ENCODE measurements around the gene C3orf18. TPM values are rescaled to one million over a fixed set of nuclear protein-coding genes. Genes with fewer than 3 reads are reported as not detected.

C3orf18 gene
- 44.3 and 45.1 TPM in 2 replicates for total RNA-seq

- intact Hi-C loops (cut with micrococcal nuclease), result loop anchor here (5.0 kb wide), 1 partner anchor 225 kb away; the partner anchor contains the start of gene RASSF1
Observed at GRCh38 chr3:50567386-50568167, at the start of gene C3orf18. Gene C3orf18, minus strand, starts transcription at chr3:50567747. Its CDS starts 2,048 bp downstream, at chr3:50565699.

DNA sequence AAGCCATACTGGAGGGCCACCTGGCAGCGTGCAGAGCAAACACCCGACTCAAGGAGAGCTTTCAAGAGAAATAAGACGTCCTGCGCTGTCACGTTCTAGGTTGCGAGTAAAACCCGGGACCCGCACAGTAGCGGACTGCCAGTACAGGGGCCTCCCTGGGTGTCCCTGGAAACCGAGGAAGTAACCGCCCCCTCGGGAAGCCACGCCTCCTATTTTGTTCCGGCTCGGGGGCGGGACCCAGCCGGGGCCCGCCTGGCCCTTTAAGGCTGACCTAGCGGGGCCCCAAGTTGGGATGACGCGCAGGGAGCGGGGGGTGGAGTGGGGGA lies 49.2 kb upstream of the C3orf18 start:
- intact Hi-C loops (cut with micrococcal nuclease), result loop anchor here (1.0 to 10.0 kb wide), 6 partner anchors 36 to 1328 kb away; partner anchors contain the start of genes PARP3, RRP9 and TEX264

GRCh38 chr3:50616003-50616769 lies 48.6 kb upstream of the C3orf18 start:
- intact Hi-C loops (cut with micrococcal nuclease), result loop anchor here (1.0 to 10.0 kb wide), 6 partner anchors 36 to 1329 kb away; partner anchors contain the start of genes PARP3, RRP9 and TEX264

DNA sequence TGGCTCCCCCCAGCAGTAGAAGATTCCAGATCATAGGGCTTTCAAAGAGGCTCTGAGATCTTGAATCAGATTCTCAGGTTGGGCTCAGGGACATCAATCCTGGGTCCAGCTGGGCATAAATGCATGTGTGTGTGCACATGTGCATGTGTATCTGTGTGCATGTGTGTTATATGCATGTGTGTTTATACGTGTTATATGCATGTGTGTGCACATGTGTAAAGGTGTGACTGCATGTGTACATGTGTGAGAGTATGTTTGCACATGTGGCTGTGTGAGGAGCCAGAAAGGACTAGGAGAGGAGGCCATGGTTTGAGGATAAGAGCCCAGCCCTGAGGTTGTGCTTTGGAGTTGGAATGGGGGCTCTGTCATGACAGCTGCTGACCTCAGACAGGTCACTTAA lies 47.6 kb upstream of the C3orf18 start:
- intact Hi-C loops (cut with micrococcal nuclease), result loop anchor here (5.0 to 10.0 kb wide), 2 partner anchors 1057 to 1330 kb away; partner anchors contain the start of genes PARP3, RRP9 and TEX264

- intact Hi-C loops (cut with micrococcal nuclease), result loop anchor here (1.0 to 10.0 kb wide), 6 partner anchors 161 to 1332 kb away; partner anchors contain the start of genes GNAI2, MANF, PARP3 and RRP9
Observed at GRCh38 chr3:50612970-50613846, 45.7 kb upstream of the C3orf18 start.

DNA sequence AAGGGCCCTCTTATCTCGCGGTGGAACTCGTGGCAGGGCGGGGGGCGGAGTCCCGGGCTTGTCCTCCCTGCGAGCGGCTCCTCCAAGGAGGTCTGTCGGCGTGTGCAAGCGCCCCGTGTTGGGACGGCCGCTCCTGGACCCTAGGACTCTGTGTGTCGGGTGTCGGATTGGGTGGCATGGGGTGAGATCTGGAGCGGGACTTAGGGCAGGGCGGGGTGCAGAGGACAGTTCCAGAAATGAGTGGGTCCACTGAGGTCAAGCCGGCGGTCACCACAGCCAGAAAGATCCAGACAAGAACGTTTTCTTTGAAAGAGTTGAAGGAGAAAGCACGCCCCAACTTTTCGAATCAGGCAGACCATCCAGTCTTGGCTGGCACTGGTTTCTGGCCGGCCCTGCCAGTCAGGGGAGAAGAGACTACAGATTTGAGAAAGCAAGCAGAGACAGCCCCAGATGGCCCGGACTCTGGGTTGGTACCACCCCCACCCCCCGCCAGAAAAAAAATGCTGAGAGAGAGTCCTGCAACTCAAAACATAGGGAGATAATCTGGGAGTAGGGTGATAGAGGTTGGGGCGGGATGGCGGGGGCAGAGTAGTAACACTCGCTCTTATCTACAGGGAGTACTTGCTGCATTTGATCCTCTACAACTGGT lies 44.8 kb upstream of the C3orf18 start:
- intact Hi-C loops (cut with micrococcal nuclease), result loop anchor here (1.0 to 10.0 kb wide), 6 partner anchors 160 to 1332 kb away; partner anchors contain the start of genes GNAI2, MANF, PARP3 and RRP9

DNA sequence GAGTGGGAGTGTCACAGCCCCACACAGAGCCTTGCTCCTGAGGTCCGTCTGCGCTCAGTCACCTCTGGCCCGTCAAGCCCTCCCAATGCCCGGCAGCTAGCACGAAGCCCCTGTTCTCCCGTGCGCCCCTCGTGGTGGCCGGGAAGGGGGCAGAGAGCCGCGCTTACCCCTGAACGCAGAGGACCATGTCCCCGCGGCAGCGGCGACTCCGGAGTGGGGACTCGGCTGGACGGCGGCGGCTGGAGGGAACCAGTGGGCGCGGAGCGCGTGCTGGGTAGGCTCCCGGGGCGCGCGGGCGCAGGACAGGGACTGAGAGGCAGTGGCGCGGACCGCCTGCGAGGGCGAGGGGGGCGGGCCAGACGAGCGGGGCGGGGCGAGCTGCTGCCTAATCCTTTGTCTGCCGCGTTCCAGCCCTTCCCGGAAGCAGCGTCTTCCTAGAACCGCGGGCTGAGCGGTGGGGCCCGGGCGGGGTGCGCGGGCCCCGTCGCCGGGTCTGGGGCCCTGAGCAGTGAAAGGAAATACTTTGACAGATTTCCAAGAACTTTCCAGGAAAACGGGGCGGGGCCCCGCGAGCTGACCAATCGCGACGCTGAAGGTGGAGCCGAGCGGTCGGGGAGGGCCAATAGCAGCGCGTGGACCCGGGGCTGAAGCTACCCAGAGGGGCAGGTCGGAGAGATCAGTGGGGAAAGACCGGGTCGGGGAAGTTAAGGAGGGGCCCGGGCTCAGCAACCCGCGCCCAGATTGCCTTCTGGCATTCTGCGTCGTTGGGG lies 44.1 kb upstream of the C3orf18 start, which contains the start of gene CISH:
Gene CISH (minus strand): TSS at position 311 of the 770 bp plus-strand sequence. CDS start 124 bp downstream, at position 187.
- intact Hi-C loops (cut with micrococcal nuclease), result loop anchor here (1.0 to 10.0 kb wide), 8 partner anchors 9 to 1333 kb away; partner anchors contain the start of genes GNAI2, MANF, PARP3 and RASSF1

- intact Hi-C loops (cut with micrococcal nuclease), result loop anchor here (1.0 to 10.0 kb wide), 6 partner anchors 9 to 1334 kb away; partner anchors contain the start of genes GNAI2, PARP3, RASSF1 and RRP9
Observed at GRCh38 chr3:50610992-50611463, 43.5 kb upstream of the C3orf18 start.

DNA sequence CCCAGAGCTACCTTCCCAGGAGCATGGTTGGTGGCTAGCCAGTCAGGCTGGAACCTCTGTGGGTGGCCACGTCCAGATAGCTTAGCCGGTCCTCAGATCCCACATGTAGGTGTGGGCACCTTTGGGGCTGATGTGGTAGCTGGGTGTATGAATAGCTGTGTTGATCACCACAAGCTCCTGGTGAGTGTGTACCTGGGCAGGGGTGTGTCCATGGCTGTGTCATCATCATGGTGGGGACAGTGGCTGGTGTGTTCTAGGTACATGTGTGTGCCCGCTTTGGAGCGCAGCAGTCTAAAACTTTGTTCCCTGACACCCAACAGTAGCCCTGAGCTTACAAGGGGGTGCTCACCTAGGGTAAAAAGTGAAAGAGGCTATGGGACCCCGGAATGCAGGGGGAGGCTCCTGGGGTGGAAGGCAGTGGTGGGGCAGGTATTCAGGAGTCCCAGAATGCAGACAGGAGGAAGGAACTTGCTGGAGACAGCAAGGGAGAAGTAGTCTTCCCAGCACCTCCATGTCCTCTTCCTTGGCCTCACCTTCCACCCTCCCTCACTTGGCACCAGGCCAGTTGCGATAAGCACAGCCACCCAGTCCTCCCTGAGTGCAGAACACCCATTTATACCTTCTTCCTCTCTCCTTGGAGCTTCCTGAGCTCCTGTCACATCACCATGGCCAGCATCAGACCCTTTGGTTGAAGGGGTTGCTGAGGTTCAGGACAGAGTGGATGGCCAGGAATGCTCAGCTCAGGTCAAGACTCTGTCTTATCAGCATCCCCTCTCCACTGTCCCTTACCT lies 42.8 kb upstream of the C3orf18 start:
- intact Hi-C loops (cut with micrococcal nuclease), result loop anchor here (2.0 to 10.0 kb wide), 5 partner anchors 158 to 1334 kb away; partner anchors contain the start of genes GNAI2, PARP3, RASSF1 and RRP9

- intact Hi-C loops (cut with micrococcal nuclease), result loop anchor here (2.0 to 10.0 kb wide), 5 partner anchors 157 to 1335 kb away; partner anchors contain the start of genes GNAI2, PARP3, RASSF1 and RRP9
Observed at GRCh38 chr3:50609763-50610085, 42.2 kb upstream of the C3orf18 start.

DNA sequence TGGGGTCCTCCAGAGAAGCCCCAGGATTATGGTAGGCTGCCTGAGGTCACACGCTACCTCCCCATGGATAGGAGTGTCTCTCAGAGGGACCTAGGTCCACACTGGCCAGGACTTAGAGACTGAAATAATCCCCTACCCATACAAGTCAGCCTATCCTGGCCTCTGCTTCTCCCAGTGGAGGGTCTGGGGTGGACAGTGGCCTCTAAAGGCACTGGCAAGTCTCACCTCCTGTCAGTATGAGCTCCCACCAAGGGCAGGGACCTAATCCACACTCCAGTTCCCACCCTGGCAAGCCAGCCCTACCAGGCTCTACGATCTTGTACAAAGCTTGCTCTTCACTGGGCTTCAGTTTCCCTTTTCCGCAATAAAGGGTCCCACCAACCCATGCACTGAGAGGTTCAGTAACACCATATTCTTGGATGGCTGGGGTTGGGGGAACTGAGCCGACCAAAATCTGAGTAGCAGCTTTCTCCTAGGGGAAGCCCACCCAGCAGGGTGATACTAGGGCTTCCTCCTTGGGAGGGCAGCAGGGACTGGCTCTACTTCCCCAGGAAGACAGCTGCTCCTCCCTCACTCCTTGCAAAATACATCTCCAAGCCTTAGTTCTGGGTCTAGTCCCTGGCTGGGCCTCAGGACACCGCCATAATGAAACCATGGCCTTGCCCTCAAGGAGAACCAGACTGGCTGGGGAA lies 41.7 kb upstream of the C3orf18 start:
- intact Hi-C loops (cut with micrococcal nuclease), result no loop called here

DNA sequence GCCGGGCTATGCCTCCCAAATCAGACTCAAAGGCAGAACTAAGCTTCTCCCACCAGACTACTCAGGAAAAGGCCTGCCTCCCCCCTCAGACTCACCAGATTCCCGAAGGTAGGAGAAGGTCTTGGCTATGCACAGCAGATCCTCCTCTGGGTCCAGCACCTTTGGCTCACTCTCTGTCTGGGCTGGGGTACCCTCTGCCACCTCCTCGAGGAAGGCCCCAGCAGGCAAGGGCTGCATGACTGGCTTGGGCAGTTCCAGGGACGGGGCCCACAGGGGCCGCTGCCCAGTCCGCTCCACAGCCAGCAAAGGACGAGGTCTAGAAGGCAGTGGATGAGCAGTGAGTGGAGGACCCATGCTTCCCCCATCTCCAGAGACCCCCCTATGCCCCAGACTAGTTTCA lies 40.7 kb upstream of the C3orf18 start:
- intact Hi-C loops (cut with micrococcal nuclease), result no loop called here

DNA sequence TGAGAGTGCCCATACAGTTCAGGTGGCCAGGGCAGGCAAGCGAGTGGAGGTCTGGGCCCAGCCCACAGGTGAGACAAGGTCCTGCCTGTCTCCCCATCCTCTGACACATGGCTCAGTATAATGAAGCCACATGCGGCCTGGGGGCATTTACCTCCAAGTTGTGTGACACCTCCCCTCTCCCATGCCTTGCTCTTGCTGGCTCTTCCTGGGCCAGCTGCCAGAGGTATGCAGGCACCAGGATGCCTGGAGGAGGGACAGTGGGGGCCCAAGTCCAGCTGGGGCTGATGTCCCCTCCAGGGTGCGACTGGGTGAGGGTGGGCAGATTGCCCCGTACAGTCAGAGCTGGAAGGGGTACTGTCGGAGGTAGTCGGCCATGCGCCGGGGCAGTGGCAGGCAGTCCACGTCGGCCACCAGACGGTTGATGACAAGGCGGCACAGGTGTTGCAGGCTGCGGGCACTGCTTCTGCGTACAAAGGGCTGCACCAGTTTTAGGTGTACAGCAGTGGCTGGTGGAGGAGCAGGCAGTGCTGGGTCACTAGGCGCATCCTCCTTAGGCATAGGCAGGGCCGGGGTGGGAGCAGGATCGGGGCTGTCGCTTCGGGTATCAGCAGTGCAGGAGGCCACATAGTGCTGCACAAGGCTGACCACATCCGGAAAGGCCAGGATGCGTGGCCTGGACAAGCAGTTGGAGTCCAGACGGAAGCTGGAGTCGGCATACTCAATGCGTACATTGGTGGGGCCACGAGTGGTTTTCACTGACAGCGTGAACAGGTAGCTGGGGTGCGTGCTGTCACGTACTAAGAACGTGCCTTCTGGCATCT lies 39.9 kb upstream of the C3orf18 start:
- intact Hi-C loops (cut with micrococcal nuclease), result no loop called here

- intact Hi-C loops (cut with micrococcal nuclease), result no loop called here
Observed at GRCh38 chr3:50606596-50606995, 39.0 kb upstream of the C3orf18 start.

DNA sequence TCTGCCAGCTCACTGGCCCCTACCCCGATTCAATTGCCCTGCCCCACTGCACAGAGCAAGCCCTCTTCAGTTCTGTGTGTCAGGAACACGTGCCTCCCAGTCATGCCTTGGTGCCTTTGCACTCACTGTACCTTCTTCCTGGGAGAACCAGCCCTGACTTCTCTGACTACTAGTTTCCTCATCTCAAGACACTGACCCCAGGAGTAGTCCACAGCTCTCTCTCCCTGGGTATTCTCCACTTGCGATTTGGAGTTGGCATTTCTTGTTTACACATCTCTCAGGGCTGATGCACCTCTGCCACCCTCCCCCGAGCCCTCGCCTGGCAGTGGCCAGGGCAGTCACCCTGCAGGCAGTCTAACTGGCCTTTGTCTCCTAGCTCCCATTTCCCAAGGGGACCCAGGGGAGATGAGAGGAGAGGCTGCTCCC lies 38.4 kb upstream of the C3orf18 start:
- intact Hi-C loops (cut with micrococcal nuclease), result no loop called here
